Progenitor cell of endocrine pancreas (in vitro differentiated cells): Measurements from ENCODE around the gene TAPT1. TPM values are rescaled to one million over a fixed set of nuclear protein-coding genes. Genes with fewer than 3 reads are reported as not detected.

Experiments
- DNase-seq: peaks from one replicate; pipeline ENCODE4 v3.0.0; 2021; ENCODE audit warnings: low spot score; ENCODE audit not compliant: unreplicated experiment
- H3K27ac Mint-ChIP-seq: 2 replicates; pipeline ENCODE4 v1.8.0; 2021; ENCODE audit warnings: mild to moderate bottlenecking, moderate library complexity, mixed read lengths
- H3K27me3 Mint-ChIP-seq: 2 replicates; pipeline ENCODE4 v1.8.0; 2021; ENCODE audit warnings: mixed read lengths
- H3K36me3 Mint-ChIP-seq: 2 replicates; pipeline ENCODE4 v1.8.0; 2022; ENCODE audit warnings: mixed read lengths; ENCODE audit not compliant: insufficient read depth
- H3K4me1 Mint-ChIP-seq: 2 replicates; pipeline ENCODE4 v1.8.0; 2021; ENCODE audit warnings: low read depth, mixed read lengths
- H3K4me3 Mint-ChIP-seq: 2 replicates; pipeline ENCODE4 v1.8.0; 2021; ENCODE audit warnings: low read depth, mild to moderate bottlenecking, moderate library complexity, mixed read lengths
- H3K9me3 Mint-ChIP-seq: 2 replicates; pipeline ENCODE4 v1.8.0; 2021; ENCODE audit warnings: low read depth, mixed read lengths
- CTCF ChIP-seq: fragments of 200-600 bp; sonication (generic); IDR thresholded peaks from one replicate; pipeline ENCODE4 v1.5.0; 2021; ENCODE audit warnings: antibody characterized with exemption, mild to moderate bottlenecking; ENCODE audit not compliant: unreplicated experiment
- total RNA-seq: library from RNA; stranded (reverse); gene quantifications from 2 replicates; pipeline ENCODE4 v1.2.1, GENCODE V29; 2021

The TAPT1 gene
- total RNA-seq, 1 donor from 2014 or later, result 29.1 TPM

GRCh38 chr4:16118090-16118489, 108.2 kb downstream of the TAPT1 start:
- no peak for TF ChIP-seq CTCF
- DNase-seq, result no peak
- Mint-ChIP-seq H3K4me1 (peaks cover 10% of the 10 kb centered on the region), H3K27me3 (peaks cover 21% of the 10 kb centered on the region), H3K9me3 (no peaks in the 10 kb centered on the region), H3K27ac (no peak overlapping the region), H3K4me3 (no peak overlapping the region), H3K36me3 (no peaks in the 10 kb centered on the region)

GRCh38 chr4:16117164-16117563, 109.1 kb downstream of the TAPT1 start:
- TF ChIP-seq CTCF, result no peak
- Mint-ChIP-seq H3K4me1 (peaks cover 10% of the 10 kb centered on the region), H3K4me3 (no peak overlapping the region), H3K9me3 (no peaks in the 10 kb centered on the region), H3K27ac (no peak overlapping the region), H3K36me3 (no peaks in the 10 kb centered on the region), H3K27me3 (peaks cover 20% of the 10 kb centered on the region)
- DNase-seq, result no peak

GRCh38 chr4:16116493-16116990, 109.7 kb downstream of the TAPT1 start:
- no peak for TF ChIP-seq CTCF
- Mint-ChIP-seq H3K27me3 (peaks cover 17% of the 10 kb centered on the region), H3K4me3 (no peak overlapping the region), H3K27ac (no peak overlapping the region), H3K4me1 (peaks cover 10% of the 10 kb centered on the region), H3K36me3 (no peaks in the 10 kb centered on the region), H3K9me3 (no peaks in the 10 kb centered on the region)
- no peak for DNase-seq

- H3K27ac Mint-ChIP-seq, result no peak overlapping the region
- H3K36me3 Mint-ChIP-seq, result no peaks in the 10 kb centered on the region
- H3K4me3 Mint-ChIP-seq, result no peak overlapping the region
- DNase-seq, result no peak
- H3K4me1 Mint-ChIP-seq, result peaks cover 10% of the 10 kb centered on the region
- peaks cover 17% of the 10 kb centered on the region for H3K27me3 Mint-ChIP-seq
- H3K9me3 Mint-ChIP-seq, result no peaks in the 10 kb centered on the region
- TF ChIP-seq CTCF, result no peak
Observed at GRCh38 chr4:16116019-16116418, 110.3 kb downstream of the TAPT1 start.

- no peak for DNase-seq
- Mint-ChIP-seq H3K9me3 (no peaks in the 10 kb centered on the region), H3K27me3 (peaks cover 8% of the 10 kb centered on the region), H3K4me3 (no peak overlapping the region), H3K27ac (no peak overlapping the region), H3K4me1 (peaks cover 10% of the 10 kb centered on the region), H3K36me3 (no peaks in the 10 kb centered on the region)
- no peak for TF ChIP-seq CTCF
Observed at GRCh38 chr4:16114546-16114945, 111.7 kb downstream of the TAPT1 start.
